HepG2 (cell line): ENCODE data around the gene UQCC5. TPM values are rescaled to one million over a fixed set of nuclear protein-coding genes. Genes with fewer than 3 reads are reported as not detected.

Experiments used
- FOXK1 ChIP-seq: sonication (generic); formaldehyde crosslinking; IDR thresholded peaks from 2 replicates; pipeline ENCODE4 v1.4.0; 2020; ENCODE audit warnings: low read depth, missing genetic modification reagents, borderline replicate concordance
- HDAC1 ChIP-seq: sonication (generic); formaldehyde crosslinking; IDR thresholded peaks from 2 replicates; pipeline ENCODE4 v1.5.1; 2020; ENCODE audit warnings: mild to moderate bottlenecking, missing genetic modification reagents
- HMGXB3 ChIP-seq: sonication (generic); formaldehyde crosslinking; IDR thresholded peaks from 2 replicates; pipeline ENCODE4 v1.4.0; 2020; ENCODE audit warnings: missing genetic modification reagents, borderline replicate concordance
- MAX ChIP-seq: IDR thresholded peaks from 2 replicates; pipeline ENCODE4 v1.6.1; 2012; ENCODE audit warnings: inconsistent platforms
- PCBP1 ChIP-seq: fragments of 200-400 bp; formaldehyde crosslinking; IDR thresholded peaks from 2 replicates; pipeline ENCODE4 v1.6.1; 2017; ENCODE audit warnings: mild to moderate bottlenecking, low read depth, low read length, borderline replicate concordance
- PRPF4 ChIP-seq: fragments of 200-400 bp; formaldehyde crosslinking; IDR thresholded peaks from 2 replicates; pipeline ENCODE4 v1.6.1; 2016; ENCODE audit warnings: low read length, low read depth; ENCODE audit not compliant: poor library complexity, severe bottlenecking
- SAP130 ChIP-seq: IDR thresholded peaks from 2 replicates; pipeline ENCODE4 v1.6.1; 2016; ENCODE audit warnings: low read depth
- SRF ChIP-seq: IDR thresholded peaks from 2 replicates; pipeline ENCODE4 v1.6.1; 2011; ENCODE audit warnings: mild to moderate bottlenecking, low read depth, low read length, moderate library complexity
- SRSF1 ChIP-seq: fragments of 200-400 bp; formaldehyde crosslinking; optimal IDR thresholded peaks from 2 replicates; pipeline ENCODE3; 2017; ENCODE audit warnings: mild to moderate bottlenecking, low read depth, low read length, moderate library complexity
- TBP ChIP-seq: sonication (generic); formaldehyde crosslinking; IDR thresholded peaks from 2 replicates; pipeline ENCODE4 v1.5.0; 2020; ENCODE audit warnings: missing genetic modification reagents
- ZMYM2 ChIP-seq: sonication (generic); formaldehyde crosslinking; IDR thresholded peaks from 2 replicates; pipeline ENCODE4 v1.8.0; 2022; ENCODE audit warnings: mild to moderate bottlenecking, missing genetic modification reagents
- ZNF10 ChIP-seq: sonication (generic); formaldehyde crosslinking; IDR thresholded peaks from 2 replicates; pipeline ENCODE4 v1.4.0; 2020; ENCODE audit warnings: mild to moderate bottlenecking, low read depth, missing genetic modification reagents, borderline replicate concordance
- polyA plus RNA-seq, 8 experiments: library from polyadenylated mRNA; depleted of rRNA in 3 of 8; stranded (reverse) in 7 of 8; unstranded in 1 of 8; fragments of >200 nt; fragmentation: Illumina TruSeq in 4 of 8; extraction: Trizol in 4 of 8; gene quantifications; 2 replicates each; pipeline versions ENCODE4 v1.2.1 to v1.2.3, GENCODE V29; 2011 to 2016; ENCODE audit warnings: low read depth in 4 of 8, missing spikeins in 1 of 8, mixed read lengths in 1 of 8; ENCODE audit not compliant: insufficient read depth in 1 of 8
- total RNA-seq, 5 experiments: library from RNA; depleted of rRNA; stranded (reverse); fragments of >200 nt; fragmentation: Illumina TruSeq; extraction: Trizol; gene quantifications; 2 replicates each; pipeline ENCODE4 v1.2.3, GENCODE V29; 2016; ENCODE audit warnings: low read depth in 1 of 5
- TF ChIP-seq, protein P1 (sequence below): sonication (generic); formaldehyde crosslinking; IDR thresholded peaks from 2 replicates; pipeline ENCODE4 v1.9.0; 2021; ENCODE audit warnings: mild to moderate bottlenecking, missing genetic modification reagents

UQCC5 gene
- total and polyA plus RNA-seq, 2 of the 13 experiments (the other 11 are each of a cell fraction or from before 2014, with no cell fraction given) = 15.4 to 29.5 TPM

DNA sequence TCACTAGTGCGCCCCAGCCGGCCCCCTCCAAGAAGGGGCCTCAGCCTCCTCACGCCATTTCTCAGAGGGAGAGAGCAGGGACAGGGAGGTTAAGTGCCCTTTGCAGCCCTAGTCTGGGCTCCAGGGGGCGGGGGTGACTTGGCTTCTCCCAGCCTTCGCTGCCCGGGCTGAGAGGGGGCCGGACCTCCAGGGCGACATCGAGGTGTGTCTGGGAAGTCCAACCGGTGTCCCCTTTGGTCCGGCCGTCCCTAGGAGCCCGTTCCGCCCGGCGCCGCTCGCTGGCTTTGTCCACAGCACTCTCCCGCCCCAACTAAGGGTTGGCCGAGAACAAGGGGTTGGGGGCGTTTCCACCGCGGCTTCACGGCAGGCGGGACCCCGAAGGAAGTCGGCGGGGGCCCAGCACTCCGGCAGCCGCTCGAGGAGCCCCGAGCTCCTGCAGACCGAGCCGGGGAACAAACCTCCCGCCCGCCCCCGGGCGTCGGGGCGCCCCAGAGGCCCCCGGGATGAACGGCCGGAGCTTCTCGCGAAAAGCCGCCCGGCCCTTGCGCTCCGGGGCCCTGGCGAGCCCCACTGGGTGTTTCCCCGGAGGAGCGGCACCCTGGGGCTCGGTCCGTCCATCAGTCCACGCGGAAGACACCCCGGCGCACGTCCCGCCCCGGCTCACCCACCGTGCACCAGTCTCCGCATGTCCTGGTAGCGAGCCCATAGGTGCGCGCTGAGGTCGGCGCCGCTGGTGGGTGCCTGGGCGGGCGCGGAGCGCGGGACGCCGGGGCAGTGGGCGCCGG is 3.4 kb upstream of the UQCC5 start (continued):
- TF ChIP-seq, protein P1, sequence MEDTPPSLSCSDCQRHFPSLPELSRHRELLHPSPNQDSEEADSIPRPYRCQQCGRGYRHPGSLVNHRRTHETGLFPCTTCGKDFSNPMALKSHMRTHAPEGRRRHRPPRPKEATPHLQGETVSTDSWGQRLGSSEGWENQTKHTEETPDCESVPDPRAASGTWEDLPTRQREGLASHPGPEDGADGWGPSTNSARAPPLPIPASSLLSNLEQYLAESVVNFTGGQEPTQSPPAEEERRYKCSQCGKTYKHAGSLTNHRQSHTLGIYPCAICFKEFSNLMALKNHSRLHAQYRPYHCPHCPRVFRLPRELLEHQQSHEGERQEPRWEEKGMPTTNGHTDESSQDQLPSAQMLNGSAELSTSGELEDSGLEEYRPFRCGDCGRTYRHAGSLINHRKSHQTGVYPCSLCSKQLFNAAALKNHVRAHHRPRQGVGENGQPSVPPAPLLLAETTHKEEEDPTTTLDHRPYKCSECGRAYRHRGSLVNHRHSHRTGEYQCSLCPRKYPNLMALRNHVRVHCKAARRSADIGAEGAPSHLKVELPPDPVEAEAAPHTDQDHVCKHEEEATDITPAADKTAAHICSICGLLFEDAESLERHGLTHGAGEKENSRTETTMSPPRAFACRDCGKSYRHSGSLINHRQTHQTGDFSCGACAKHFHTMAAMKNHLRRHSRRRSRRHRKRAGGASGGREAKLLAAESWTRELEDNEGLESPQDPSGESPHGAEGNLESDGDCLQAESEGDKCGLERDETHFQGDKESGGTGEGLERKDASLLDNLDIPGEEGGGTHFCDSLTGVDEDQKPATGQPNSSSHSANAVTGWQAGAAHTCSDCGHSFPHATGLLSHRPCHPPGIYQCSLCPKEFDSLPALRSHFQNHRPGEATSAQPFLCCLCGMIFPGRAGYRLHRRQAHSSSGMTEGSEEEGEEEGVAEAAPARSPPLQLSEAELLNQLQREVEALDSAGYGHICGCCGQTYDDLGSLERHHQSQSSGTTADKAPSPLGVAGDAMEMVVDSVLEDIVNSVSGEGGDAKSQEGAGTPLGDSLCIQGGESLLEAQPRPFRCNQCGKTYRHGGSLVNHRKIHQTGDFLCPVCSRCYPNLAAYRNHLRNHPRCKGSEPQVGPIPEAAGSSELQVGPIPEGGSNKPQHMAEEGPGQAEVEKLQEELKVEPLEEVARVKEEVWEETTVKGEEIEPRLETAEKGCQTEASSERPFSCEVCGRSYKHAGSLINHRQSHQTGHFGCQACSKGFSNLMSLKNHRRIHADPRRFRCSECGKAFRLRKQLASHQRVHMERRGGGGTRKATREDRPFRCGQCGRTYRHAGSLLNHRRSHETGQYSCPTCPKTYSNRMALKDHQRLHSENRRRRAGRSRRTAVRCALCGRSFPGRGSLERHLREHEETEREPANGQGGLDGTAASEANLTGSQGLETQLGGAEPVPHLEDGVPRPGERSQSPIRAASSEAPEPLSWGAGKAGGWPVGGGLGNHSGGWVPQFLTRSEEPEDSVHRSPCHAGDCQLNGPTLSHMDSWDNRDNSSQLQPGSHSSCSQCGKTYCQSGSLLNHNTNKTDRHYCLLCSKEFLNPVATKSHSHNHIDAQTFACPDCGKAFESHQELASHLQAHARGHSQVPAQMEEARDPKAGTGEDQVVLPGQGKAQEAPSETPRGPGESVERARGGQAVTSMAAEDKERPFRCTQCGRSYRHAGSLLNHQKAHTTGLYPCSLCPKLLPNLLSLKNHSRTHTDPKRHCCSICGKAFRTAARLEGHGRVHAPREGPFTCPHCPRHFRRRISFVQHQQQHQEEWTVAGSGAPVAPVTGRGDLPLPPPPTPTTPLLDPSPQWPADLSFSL (CRISPR knock-in tag) = no peak
- TF ChIP-seq HDAC1 = 0 out of 2 replicates have a peak, but pooled peaks have one; percentile 47
- 0 out of 2 replicates have a peak, but pooled peaks have one; percentile 27 for TF ChIP-seq FOXK1 (CRISPR knock-in tag)
- TF ChIP-seq PRPF4 = no peak
- no peak for TF ChIP-seq SRSF1
- TF ChIP-seq ZNF10 = no peak
- no peak for TF ChIP-seq PCBP1
- no peak for TF ChIP-seq TBP (CRISPR knock-in tag)
- TF ChIP-seq HMGXB3 (CRISPR knock-in tag) = no peak
- TF ChIP-seq SAP130 (CRISPR knock-in tag) = peak; percentile 25; the same call in 1 of the 2 replicates
- TF ChIP-seq MAX = no peak
- no peak for TF ChIP-seq SRF
- TF ChIP-seq ZMYM2 = no peak
